HL-60/S4 treated with retinoic acid at 250 ng/mL for 4 days and 3 days (cell line): ENCODE data around the gene DNAJC6.
"Not testable (repeated sequence)": the region's sequence is repeated elsewhere in the genome, so short reads cannot be mapped to it uniquely, and the experiment has no call there.

ENCODE experiments used
- in situ Hi-C: fragments of 300-500 bp; cut with MboI; formaldehyde crosslinking; loops from 2 replicates; pipeline ENCODE4 v1.7.0; 2022; ENCODE audit warnings: low sequenced_read_pairs

Gene DNAJC6

DNA sequence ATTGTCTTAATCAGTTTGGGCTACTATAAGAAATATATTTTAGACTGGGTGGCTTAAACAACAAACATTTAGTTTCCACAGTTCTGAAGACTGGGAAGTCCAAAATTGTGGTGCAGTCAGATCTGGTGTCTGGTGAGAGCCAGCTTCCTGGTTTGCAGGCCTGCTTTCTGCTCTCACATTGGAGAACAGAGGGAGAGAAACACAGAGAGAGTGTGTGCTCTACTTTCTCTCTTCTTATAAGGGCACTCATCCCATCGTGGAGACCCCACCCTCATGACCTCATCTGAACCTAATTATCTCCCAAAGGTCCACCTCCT, 115.2 kb downstream of the DNAJC6 start:
- in situ Hi-C loops: loop anchor here (25.0 kb wide), 1 partner anchor 362 kb away; no protein-coding TSS in a partner anchor

DNA sequence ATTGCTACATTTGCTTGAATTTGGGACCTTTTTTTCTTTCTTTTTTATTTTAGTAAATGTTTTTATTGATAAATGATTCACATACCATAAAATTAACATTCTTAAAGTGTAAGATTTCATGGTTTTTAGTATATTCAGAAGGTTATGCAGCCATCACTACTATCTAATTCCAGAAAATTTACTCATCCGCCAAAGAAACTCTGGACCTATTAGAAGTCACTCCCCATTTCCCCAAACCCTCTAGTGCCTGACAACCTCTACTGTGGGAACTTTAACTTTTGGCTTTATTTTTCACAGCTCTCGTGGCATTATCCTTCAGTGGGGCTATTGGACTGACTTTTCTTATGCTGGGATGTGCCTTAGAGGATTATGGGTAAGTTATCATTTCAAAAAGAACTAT, 115.7 kb downstream of the DNAJC6 start:
- in situ Hi-C loops: no loop called here

DNA sequence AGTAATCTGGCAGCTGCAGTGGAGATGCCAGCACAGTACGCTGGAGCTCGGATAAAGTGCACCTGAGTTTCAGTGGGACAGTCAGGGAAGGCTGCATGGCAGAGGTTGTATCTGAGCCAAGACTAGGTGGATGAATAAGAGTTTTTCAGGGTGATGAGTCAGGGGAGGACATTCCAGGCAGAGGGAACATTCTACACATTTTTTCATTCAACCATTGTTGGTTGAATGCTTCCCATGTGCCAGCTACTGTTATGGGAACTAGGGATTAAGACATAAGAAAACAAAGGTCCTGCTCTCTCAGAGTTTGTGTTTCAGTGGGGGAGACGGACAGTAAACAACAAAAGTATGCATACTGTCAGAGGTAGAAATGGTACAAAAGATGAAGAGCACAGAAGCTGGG, 116.4 kb downstream of the DNAJC6 start:
- in situ Hi-C loops: no loop called here

DNA sequence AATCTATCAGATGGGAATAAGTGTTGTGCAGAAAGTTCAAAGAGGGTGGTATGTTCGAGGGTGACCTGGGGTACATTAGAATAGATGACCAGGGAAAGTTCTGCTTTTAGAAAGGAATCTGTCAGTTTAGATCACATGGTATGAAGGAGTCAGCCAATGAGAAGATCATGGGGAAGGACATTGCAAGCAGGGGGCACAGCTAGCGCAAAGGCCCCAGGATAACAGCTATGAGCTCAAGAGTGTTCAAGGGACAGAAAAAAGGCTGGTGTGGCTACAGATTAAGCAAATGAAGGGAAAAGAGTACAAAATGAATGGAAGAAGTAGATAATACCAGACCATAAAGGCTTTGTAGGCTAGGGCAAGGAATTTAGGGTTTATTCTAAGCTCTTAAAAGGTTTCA, 119.7 kb downstream of the DNAJC6 start:
- in situ Hi-C loops: no loop called here

DNA sequence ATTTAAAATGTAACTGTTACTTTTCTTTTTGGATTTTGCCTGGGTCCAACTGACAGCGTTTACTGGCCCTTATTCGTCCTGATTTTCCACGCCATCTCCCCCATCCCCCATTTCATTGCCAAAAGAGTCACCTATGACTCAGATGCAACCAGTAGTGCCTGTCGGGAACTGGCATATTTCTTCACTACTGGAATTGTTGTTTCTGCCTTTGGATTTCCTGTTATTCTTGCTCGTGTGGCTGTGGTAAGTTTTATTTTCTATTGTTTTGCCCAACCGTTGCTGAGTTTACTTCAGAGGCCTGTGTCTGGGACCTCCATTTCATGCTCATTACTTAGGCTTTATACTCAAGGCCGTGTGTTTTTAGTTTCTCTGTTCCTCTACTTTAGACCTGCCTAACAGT, 120.5 kb downstream of the DNAJC6 start:
- in situ Hi-C loops: no loop called here

DNA sequence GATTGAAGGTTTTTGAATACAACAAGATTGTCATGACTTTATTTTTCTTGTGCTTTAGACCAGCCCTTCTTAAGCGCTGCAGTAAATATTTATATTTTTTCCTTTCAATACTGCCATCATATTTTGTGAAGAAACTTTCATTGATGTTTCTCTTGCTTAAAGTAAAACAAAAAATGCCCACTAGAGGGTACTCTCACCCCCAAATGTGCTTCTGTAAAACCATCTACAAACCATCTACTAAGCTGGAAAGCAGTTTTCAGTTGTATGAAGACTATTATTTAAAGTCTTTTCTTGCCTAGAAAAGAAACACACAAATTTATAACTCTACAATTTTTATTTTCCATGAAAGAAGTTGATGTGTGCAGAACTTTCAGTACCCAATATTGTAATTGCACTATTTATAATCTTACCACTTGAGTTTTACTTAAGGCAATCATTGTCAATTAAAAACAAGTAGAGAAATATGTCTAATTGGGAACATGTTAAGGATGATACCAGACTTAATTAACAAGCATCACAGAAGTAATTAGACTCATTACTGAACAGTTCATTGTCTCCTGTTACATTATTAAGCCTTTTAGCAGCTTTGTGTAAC, 121.9 kb downstream of the DNAJC6 start:
- in situ Hi-C loops: no loop called here

DNA sequence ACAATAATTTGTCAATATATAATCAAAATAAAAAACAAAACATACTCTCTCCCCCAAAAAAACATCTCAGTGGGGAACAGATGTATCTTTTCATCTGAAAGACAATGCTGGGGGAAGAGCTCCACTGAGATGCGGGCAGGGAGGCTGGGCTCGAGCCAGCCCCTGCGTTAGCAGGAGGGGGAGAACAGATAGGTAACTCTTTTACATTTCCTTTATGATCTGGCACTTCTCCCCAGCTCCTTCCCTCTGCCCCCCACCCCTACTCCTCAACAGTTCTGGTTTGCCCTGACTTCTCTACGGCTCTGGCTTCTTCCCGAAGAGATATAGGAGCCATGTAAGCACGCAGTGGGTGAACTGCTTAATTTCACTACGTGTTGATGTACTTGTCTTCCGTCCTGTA, 123.6 kb downstream of the DNAJC6 start:
- in situ Hi-C loops: no loop called here

DNA sequence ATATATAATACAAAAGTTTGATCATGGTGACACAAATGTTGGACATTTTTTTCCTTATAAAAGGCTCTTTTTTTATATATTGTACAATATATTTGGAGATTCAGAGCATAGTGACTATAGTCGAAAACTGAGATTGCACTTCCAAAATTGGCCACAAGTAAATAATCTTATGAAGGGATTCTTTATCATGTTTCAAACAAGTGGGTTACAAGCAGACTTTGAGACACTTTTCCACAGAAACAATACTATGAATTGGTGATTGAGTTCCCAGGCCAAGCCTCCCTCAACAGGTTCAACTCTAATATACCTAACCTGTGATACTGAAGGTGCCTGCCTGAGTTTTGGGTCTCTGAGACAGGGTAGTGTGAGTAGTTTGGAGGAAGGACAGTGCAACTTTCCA, 124.9 kb downstream of the DNAJC6 start:
- in situ Hi-C loops: no loop called here

DNA sequence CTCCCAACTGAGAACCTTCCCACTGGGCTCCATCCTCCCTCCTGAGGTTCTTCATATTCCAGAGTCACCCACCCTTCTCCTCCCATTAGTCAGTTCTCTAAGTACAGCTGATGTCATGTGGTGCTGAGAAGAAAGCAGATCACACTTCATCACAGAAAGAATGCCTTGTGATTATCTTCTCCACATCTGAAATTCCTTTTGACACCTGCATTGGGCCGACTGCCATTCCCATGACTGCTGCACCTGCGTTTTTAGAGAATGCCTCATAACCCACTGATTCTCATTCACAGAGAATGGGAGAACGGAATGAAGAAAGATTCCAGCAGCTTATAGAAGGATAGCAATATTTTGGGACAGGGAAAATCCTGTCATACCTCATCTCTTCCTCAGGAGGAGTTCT, 125.4 kb downstream of the DNAJC6 start:
- in situ Hi-C loops: no loop called here

DNA sequence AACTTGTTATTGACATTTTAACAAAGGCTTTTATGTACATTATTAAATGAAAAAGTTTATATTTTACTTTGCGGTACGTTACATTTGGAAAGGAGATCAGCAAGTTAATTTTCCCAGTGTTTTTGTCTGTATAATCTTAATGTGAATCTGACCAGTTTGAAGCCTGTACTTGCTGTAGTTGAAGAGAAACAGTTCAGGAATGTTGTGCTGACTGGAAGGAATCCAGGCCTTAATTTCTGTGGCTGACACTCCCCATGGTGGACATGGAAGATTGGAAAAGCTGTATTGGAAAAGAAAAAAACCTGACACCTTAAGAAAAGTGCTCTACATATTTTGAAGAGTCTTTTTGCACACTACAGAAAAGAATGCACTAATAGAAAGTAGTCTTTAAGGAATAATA, 126.6 kb downstream of the DNAJC6 start:
- in situ Hi-C loops: no loop called here

DNA sequence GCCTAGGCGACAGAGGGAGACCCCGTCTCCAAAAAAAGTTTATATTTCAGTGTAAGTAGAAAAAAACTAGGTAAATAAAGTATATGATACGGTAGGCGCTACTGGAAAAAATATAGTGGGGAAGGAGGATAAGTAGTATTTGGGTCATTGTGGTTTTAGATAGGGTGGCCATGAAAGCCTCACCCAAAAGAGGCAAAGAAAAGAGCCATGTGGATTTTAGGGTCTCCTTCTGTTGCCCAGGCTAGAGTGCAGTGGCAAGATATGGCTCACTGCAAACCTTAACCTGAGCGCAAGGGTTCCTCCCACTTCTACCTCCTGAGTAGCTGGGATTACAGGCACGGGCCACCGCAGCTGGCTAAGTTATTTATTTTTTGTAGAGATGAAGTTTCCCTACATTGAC, 128.3 kb downstream of the DNAJC6 start:
- in situ Hi-C loops: no loop called here

DNA sequence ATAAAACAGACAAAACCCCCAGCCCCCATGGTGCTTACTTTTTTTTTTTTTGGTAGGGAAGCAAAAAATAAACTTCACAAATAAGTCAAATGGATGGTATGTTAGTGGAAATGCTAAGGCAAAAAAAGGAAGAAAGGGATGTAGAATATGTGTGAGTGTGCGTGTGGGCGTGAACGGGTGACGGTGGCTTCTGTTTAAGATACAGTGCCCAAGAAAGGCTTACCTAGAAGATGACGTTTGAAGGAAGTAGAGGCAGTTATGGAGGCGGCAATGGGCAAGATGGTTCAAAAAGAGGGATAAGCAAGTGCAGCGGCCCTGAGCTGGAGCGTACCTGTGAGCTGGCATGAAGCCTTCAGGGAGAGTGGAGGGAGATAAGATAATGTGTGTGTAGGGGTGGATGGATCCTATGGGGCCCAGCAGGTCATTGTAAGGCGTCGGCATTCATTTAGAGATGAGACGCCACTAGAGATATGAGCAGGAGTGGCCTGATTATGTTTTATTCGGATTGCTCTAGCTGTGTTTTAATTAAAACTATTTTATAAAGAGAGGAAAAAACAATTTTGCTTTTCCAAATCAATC, 131.1 kb downstream of the DNAJC6 start:
- in situ Hi-C loops: no loop called here

DNA sequence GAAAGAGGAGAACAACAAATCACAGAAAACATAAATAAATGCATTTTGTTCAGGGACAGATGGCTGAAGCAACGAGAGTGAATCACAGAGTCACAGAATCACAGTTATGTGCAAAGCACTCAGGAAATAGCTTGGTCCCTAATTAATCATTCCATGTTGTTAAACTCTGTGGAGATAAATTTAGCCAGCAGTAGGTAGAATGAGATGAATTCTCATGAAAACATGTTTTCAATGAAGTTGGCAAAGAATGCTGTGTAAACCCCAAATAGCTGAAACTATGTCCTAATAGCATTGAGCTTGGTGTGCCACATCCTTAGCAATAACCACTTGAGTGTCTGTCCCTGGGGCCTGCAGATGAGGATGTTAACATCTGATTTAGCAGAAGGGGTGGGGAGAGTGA, 131.6 kb downstream of the DNAJC6 start:
- in situ Hi-C loops: no loop called here

DNA sequence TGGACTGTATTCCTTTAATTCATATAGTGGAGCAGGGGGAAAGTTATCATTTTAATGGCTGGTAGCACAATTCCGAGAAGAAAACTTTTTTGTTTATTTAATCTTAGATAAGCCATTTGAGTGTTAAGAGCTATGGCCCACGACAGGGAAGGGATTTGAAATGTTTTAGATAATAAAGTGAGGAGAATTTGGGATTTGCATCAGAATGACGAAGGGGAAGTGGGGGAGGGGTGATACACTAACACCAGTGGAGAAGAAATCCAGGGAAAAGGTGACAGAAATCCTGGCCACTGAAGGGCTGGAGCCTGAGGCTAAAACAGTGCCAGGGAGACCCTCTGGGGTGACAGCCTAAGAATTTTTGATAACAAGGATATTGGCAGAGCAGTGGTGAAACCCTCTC, 132.1 kb downstream of the DNAJC6 start:
- in situ Hi-C loops: no loop called here

DNA sequence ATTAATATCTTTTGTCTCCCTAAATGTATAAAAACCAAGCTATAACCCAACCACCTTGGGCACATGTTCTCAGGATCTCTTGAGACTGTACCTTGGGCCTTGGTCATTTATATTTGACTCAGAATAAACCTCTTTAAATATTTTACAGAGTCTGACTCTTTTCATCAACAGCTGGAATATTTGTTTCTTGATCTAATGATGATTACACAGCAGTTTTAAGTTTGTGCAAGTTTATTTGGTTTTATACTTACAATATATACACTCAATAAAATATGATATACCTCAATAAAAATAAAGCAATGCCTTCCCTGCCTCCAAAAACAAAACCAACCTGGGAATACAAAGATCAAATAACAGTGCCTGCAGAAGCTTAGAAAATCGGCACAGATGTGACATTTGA, 133.1 kb downstream of the DNAJC6 start:
- in situ Hi-C loops: no loop called here

DNA sequence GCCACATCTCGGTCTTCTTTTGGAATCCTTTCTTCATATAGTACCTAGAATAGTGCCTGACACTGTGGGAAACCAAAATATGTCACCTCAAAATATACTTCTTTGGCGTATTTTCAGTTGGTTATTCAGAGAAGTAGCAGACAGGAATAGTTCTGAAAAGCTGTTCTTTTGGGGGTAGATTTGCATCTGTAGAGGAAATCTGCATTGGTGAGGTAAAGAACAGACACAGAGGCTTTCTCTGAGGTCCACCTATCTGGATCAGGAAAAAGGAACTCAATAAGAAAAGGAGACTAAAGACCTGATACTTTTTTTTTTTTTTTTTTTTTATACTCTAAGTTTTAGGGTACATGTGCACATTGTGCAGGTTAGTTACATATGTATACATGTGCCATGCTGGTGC, 134.3 kb downstream of the DNAJC6 start:
- in situ Hi-C loops: no loop called here

DNA sequence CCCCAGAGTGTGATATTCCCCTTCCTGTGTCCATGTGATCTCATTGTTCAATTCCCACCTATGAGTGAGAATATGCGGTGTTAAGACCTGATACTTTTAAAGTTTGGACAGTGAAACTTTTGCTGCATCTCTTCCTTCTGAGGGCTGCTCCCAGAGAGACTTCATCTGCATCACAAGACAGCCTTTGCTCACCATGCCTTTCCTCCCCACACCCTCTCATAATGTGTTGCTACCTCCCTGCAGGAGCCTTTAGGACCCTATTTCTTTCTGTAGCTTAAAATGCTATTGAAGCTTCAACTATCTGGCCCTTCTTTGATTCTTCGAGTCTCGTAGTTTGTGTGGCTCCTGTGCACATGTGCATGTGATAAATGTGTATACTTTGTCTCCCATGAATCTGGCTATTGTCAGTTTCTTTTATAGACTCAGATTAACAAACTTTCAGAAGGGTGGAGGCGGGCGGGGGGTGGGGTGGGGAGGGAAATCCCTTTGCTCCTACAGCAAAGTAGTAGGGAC, 134.8 kb downstream of the DNAJC6 start:
- in situ Hi-C loops: no loop called here

DNA sequence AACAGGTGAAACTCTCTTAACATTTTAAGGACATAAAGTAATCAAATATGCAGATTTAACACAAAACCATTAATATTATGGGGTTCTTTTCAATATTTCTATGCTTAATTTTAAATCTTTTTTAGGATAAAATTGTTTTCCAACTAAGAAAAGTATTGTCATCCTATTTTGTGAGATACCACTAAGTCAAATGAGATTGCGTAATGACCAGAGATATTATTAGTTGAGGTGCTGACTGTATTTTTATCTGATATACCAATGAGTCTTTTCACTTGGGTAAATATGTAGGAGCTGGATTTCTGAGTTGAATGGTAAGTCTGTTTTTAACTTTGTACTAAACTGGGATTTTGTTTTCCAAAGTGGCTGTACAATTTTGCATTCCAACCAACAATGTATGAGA, 136.5 kb downstream of the DNAJC6 start:
- in situ Hi-C loops: no loop called here

DNA sequence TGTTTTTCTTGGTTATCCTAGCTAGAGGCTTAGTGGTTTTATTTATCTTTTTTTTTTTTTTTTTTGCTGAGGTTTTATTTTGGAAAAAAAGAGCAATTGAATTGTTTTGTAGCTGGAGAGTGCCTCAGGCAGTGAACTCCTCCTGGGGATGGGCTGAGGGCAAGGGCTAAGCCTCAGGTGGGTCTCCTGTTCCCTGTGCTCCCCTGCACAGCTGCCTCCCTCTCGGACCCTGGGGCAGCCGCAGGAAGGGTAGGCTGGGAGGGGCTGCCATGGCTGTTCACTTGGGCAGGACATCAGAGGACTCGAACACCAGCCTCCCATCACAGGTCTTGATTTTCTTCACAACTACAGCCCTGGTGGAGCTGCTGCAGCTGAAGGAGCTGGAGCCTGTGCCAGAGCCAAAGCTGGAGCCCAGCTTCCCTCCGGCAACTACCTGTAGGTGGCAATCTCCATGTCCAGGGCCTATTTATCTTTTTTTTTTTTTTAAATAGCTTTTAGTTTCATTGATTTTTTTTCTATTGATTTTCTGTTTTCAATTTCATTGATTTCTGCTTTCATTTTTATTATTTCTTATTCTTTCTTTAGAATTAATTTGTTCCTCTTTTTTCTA, 140.0 kb downstream of the DNAJC6 start:
- in situ Hi-C loops: no loop called here

DNA sequence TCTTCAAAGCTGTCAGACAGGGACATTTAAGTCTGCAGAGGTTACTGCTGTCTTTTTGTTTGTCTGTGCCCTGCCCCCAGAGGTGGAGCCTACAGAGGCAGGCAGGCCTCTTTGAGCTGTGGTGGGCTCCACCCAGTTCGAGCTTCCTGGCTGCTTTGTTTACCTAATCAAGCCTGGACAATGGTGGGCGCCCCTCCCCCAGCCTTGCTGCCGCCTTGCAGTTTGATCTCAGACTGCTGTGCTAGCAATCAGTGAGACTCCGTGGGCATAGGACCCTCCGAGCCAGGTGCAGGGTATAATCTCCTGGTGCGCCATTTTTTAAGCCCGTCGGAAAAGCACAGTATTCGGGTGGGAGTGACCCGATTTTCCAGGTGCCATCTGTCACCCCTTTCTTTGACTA, 146.3 kb downstream of the DNAJC6 start:
- in situ Hi-C loops: not testable (repeated sequence)

DNA sequence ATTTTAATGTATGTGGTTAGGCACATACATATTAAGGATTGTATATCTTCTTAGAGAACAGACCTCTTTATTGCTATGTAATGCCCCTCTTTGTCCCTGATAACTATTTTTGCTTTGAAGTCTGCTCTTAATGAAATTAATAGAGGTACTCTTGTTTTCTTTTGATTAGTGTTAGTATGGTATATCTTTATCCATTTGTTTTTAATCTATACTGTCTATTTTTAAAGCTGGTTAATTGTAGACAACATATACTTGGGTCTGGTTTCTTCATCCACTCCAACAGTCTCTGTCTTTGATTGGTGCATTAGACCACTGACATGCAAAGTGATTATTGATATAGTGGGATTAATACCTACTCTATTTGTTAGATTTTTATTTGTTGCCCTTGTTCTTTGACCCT, 147.1 kb downstream of the DNAJC6 start:
- in situ Hi-C loops: no loop called here

DNA sequence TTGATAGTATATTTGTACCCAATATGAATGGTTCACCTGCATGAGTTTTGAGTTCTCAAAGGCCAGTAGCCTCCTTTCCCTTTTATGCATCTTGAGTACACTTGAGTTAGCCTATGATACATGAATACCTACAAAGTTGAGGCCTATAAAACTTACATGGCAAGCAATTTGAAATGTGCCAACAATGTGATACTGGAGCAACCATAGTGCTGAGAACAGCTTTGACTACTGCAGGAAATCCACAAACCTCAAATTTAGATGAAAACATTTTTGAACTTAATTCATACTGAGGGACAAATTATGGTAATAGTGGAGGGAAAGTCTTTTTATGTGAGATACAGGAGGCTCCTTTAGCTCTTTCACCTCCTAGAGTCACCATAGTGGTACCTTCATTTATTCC, 148.5 kb downstream of the DNAJC6 start:
- in situ Hi-C loops: no loop called here
